ENCODE results near the gene GSTA4.

DNA sequence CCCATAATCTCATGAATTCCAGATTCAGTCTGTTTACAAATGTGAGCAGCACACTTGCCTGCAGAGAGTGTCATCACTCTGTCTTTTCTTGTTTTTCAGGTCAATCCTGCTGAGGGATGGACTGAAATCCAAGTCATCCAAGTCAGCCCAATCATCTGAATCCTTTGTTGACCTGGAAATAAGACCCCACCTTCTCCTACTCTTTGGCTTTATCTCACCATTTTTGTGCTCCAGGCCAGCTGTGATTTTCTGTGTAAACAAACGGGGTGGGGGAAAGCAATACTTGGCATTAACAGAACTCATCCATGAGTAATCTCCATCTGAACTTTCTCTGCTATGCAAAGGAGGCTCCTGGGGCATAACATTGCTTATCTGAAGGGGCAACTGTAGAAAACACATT is 16.9 kb upstream of the GSTA4 start:
- TF ChIP-seq, protein P1, sequence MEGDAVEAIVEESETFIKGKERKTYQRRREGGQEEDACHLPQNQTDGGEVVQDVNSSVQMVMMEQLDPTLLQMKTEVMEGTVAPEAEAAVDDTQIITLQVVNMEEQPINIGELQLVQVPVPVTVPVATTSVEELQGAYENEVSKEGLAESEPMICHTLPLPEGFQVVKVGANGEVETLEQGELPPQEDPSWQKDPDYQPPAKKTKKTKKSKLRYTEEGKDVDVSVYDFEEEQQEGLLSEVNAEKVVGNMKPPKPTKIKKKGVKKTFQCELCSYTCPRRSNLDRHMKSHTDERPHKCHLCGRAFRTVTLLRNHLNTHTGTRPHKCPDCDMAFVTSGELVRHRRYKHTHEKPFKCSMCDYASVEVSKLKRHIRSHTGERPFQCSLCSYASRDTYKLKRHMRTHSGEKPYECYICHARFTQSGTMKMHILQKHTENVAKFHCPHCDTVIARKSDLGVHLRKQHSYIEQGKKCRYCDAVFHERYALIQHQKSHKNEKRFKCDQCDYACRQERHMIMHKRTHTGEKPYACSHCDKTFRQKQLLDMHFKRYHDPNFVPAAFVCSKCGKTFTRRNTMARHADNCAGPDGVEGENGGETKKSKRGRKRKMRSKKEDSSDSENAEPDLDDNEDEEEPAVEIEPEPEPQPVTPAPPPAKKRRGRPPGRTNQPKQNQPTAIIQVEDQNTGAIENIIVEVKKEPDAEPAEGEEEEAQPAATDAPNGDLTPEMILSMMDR (conservative IDR thresholded peaks at IDR 0.05 in 1 of 2, IDR thresholded peaks at IDR 0.05 in 1 of 2; ENCODE audit: low read depth in 1 of 2, low read length in 2 of 2): no peak
- no peak for TF ChIP-seq EZH2 (IDR thresholded peaks at IDR 0.05; ENCODE audit: low read length, missing control alignments)
